GM21528 (cell line): ENCODE data around the gene PIM2.

Source experiments
- ATAC-seq: cut with Tn5 transposase; IDR thresholded peaks from one replicate; pipeline ENCODE4 v1.9.1; 2021; ENCODE audit warnings: mild to moderate bottlenecking, moderate library complexity; ENCODE audit not compliant: unreplicated experiment, low FRiP score

PIM2 gene

DNA sequence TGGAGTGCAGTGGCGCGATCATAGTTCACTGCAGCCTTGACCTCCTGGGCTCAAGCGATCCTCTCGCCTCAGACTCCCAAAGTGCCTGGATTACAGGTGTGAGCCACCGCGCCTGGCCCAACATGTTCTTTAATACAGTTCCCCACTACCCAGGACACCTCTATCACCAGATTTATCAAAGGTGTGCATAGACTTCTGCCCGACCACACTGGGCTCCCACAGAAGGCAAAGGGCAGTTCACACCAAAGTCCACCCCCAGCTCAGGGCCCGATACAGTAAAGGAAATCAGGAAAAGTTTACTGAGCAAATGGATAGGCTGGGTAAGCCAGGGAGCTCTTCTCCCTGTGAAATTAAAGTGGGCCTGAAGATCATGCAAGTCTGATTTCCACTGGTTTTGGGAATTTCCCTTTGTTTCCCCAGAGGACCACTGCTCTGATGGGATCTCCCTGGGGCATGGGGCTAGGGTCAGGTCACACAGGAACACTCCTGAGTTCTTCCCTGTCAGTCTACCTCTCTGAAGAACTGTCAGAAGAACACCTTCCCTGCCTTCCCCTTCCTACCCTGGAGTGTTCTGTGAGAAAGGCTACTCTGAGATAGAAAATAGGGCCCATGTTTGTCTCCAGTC, 17.7 kb upstream of the PIM2 start:
- peak; percentile 7 for ATAC-seq

DNA sequence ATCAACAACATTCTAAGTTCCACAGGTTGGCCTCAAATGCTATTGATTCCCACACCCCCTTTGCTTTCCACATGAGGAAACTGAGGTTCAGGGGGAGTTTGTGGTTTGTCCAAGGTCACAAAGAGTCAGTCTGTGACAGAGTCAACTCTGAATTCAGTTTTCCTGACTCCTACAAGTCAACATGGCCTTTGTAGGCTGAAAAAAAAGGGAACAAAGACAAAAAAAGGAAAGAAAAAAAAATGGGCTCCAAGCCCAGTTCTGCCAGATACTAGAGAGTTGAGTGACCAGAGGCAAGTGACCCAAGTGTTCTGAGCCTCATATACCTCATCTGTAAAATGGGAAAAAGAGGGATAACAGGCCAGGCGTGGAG, 16.5 kb upstream of the PIM2 start:
- no peak for ATAC-seq

DNA sequence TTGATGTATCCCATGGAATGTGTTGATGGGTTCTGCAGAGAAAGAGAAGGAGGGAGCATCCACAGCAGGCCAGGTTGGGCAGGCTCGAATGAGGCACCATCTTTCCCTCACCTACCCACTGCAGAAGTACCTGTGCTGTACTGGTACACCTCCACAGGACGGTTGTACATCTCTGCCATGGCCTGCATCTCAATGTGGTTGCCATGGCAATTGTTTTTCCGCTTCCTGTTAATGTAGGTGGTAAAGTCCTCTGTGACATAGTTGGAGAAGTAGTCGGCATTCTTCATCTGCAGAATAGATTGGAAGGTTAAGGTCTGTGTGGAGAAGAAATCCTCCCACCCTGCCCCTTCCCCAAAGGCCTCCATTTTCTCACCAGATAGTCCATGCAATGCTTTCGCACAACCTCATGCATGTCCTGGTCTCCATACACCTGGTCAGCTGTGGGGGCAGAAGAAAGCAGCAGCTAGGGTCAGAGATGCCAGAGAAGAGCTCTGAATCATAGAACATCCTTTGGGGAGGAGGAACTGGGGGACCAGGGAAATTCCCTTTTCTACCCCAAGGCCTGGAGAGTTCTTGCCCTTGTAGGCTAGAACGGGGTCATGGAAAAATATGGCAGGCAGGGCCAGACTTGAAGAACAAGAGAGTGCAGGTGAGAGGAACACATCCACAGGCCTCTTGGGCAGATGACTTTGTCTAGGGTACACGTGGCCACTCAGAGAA, 15.9 kb upstream of the PIM2 start:
- no peak for ATAC-seq

DNA sequence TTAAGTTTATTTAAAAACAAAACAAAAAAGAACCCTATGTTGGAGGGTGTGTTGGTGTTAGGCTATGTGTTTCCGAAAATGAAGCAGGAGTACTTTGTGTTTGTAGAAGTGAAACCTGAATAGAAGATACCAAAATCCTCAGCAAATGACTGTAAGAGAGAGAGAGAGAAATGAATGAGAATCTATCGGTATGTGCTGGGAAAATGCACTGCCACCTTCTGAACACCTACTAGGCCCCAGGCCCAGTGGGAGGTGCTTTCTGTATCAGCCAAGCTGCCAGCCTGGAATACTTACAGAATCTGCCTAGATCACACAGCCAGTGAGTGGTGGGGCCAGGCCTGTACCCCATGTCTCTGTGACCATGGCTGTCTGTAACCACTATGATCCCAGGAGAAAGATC, 14.9 kb upstream of the PIM2 start:
- no peak for ATAC-seq

DNA sequence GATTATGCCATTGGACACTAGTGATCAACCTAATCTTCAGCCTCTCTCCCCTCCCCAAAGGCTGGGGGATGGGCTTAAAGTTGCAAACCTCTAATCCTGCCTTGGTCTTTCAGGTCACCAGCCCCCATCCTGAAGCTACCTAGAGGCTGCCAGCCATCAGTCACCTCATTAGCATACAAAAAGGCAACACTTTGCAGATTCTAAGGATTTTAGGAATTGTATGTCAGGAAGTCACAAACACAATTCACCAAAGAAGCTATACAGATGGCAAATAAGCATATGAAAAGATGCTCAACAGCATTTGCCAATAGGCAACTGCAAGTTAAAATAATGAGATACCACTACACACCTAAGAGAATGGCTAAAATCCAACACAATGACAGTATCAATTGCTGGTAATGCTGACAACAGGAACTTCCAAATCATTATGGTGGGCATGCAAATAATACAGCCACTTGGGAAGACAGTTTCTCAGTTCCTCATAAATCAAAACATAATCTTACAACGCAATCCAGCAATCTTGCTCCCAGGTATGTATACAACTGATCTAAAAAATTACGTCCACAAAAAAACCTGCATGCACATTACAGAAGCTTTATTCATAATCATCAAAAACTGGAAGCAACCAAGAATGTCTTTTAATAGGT, 9.0 kb upstream of the PIM2 start:
- ATAC-seq, result no peak

DNA sequence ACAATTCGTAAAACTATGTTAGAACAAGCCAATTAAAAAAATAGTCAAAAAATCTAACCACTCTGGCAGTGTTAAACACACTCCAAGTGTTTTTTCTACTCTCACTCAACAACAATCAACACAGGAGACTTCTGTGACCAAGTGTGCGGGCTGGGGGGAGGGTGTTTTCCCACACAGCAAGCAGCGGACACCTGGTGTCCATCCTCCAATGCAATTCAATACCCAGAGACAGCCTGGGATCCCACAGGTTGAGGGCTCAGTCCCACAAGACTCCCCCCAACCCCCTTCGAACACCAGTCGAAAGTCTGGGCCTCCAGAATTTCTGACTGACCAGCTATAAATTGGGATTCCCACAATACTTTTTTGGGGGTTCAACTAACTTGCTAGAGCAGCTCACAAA, 8.3 kb upstream of the PIM2 start:
- ATAC-seq, result no peak

DNA sequence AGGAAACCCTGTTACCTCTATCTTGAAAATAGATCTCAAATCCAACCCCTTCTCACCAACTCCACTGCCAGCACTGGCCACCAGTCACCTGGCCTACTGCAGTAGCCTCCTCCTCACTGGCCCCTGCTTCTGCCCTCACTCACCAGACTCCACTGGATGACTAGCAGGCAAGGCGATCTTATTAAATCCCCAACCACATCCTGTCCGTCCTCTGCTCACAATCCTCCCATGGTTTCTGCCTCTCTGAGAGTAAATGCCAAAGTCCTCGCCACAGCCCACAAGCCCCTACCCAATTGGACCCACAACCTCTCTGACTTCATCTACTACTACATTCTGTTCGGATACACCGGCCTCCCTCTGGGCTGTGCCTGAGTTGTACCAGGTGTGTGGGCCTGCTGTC, 5.4 kb upstream of the PIM2 start:
- no peak for ATAC-seq

DNA sequence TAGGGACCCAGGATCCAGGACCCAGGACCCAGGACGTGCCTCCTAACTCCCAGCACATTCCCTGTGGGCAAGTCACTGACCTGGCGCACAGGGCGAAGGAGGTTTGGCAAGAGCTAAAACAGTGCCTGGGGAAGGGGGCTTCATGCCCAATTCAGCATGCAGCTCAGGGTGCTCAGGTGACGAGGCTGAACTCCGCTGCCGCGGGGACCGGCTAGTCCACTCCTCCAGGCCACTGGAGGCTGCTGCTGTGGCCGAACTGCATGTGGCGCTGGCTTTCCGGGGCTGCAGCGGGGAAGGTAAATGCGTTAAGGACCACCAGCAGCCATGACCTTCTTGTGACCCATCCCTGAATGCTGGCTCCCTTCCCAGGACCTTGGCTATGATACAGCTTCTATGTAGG, 4.9 kb upstream of the PIM2 start:
- ATAC-seq, result no peak

DNA sequence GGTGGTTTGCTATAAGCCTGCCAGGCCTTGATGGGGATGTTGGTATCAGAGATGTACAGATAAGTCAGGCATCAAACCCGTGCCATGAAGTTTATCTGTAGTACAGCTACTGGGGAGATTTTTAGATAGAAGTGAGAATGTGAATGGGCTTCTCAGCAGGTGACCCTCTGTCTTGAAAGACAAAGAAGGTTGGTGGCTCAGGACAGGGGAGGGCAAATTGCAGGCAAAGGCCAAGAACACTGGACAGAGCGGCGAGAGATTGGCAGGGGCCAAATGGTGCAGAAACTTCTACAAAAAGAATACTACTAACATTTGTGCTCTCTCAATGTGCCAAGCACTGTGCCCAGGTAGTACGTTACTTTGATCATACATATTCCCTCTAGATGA, 1.9 kb upstream of the PIM2 start:
- no peak for ATAC-seq

DNA sequence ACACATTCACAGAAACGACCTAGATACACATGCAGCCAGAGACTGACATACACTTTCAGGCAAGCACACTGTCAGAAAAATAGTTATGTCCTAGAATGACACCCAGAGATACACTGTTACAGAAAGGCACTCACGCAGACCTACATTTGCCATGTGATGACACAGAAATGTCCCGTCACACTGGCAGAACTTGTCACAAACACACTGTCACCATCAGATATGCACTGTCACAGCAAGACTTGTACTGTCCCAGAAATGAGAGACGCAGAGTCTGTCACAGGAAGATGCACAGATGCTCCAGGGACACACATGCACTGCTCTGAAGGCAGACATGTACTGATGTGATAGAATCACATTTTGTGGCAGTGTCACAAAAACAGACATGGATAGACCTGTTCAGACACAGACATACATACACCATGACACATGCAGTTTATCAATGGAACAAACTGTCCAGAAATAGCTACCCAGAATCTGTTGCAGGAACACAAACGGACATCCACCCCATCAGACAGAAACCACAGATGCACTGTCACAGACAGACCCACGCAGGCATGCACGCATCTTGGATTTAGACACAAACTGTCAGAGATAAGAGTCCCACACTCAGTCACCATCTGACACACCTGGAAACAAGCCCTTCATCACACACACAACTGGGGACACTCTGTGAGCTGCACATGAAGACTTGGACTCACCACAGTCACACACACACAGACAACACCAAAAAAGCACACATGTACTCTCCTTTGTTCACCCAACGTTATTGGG, 1.3 kb upstream of the PIM2 start:
- no peak for ATAC-seq

DNA sequence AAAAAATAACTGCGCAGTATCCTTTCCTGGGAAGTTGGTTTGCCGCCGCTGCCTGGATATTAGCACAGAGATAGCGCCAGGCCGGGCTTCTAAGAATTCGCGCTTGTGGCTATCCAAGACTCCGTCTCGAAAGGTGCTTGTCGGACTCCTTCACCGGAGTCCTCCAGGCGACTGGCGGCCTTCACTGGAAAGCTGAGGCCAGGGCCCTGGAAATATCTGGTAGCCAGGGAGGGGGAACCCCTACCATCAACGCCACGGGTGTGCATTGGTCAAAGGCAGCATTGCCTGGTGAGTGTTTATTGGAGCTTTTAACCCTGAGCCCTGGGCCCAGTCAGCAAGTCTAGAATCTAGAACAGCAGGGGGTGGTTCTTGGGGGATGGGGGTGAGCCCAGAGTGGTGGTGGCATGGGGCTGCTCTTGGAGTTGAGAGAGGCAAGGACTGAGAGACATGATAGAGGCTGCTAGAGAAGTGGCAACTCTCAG, 577 bp upstream of the PIM2 start:
- no peak for ATAC-seq

DNA sequence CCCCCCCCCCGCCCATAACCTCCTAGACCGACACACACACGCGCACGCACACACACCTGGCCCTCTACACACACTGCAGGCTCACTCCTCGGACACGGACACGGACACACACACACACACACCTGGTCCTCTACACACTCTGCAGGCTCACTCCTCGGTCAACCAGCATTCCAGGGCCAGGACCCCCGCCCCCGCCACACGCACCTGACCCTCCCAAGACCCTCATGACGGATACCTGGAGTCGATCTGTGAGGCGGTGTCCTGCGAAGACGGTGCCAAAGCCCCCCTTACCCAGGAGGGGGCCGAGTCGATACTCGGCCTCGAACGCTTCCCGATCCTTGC, 552 bp downstream of the PIM2 start:
- no peak for ATAC-seq

DNA sequence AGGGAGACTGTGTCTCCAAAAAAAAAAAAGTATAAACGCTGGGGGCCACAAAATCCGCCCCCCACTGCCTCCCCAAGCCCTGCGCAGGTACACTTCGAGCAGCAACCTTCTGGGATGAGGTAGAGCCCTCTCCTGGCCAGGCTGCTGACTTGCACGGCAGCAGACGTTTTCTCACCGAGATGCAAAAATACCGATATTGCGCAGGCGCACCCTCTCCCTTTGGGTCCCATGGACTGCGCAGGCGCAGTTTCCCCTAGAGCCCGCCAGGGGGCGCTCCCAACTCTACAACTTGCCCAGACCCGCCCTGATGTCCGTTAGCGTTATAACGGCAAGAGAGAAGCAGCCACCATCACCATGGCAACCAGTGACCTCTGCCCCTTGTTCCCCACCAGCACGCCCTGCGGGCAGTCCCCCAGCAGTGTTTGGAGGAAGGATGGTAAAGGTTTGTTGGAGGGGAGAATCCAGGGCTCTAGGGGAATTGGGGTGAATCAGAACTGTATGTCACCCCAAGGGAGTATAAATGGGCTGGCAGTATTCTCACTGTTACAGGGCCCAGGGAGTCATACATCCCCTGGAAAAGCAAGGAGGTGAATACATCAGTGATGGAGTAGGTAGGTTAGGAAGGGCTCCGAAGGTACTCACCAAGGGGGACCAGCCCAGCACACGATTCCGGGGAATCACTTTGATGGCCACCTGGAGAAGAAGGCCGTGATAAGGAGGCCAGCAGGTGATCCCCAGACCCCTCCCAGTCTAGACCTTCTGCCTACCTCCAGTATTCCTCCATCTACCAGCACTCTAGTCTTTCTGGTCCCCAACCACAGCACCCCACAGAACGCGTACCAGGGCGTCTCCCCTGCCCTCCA, 1.5 kb downstream of the PIM2 start:
- ATAC-seq, result peak; percentile 34

DNA sequence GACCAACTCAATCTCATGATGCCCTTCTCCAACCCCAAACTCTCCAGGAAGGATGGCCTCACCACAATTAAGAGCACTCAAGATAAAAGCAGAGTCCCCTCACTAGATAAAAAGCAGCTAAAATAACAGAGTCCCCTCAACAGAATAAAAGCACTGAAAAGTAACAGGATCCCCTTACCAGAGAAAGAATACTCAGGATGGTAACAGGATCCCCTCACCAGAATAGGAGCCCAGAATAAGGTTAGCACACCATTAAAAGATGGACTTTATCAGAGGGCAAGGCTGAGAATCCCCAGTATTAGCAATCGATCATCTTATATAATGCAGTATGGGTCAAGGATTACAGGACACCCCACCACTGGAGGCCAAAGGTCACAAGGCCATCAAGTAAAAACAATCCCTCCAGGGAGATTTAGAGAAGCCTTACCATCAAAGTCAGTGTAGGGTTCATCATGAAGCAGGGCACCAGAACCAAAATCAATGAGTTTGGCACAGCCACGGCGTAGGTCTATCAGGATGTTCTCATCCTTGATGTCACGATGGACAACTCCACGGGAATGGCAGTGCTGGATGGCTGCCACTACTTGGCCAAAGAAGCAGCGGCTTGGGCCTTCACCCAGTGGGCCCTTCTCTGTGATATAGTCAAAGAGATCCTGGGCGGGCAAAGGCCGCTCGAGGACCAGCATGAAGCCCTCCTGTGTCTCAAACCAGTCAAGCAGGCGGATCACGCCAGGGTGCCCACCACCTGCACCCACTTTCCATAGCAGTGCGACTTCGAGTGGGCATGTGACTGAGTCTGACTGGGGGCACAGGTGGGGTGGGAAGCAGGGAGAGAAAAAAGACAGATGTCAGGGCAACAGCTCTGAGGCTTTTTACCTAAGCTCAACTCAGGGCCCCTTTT, 4.0 kb downstream of the PIM2 start:
- no peak for ATAC-seq

DNA sequence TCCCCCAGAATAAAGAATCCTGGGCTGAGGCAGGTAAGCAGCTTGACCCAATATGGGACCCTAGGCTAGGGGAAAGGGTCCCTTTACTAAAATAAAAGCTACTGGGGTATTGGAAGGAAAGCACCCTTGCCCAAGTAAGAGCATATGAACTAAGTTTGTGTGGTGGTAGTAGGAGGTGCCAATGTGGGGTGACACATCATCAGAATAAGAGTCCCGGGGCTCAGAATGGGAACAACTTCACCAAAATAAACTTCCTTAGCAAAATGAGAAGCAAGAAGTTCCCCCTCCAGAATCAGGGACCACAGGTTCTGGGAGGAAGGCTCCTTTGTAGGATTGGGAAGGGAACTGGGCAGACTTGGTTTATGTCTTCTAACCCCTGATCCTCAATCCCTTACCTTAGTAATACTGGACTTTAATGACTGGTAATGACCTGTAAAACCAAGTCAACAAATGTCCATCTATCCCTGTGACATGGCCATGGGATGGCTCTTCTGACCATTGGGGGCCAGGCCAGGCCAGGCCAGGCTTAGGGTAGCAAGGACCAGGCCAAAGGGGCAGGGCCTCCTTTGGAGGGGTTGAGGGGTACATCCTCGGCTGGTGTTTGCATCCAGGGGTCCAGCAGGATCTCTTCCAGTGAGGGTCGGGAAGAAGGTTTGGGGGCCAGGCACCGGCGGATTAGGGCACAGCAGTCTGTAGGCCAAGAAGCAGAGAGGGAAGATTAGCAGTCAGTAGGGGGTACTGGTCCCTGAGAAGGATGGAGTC, 5.0 kb downstream of the PIM2 start:
- no peak for ATAC-seq

DNA sequence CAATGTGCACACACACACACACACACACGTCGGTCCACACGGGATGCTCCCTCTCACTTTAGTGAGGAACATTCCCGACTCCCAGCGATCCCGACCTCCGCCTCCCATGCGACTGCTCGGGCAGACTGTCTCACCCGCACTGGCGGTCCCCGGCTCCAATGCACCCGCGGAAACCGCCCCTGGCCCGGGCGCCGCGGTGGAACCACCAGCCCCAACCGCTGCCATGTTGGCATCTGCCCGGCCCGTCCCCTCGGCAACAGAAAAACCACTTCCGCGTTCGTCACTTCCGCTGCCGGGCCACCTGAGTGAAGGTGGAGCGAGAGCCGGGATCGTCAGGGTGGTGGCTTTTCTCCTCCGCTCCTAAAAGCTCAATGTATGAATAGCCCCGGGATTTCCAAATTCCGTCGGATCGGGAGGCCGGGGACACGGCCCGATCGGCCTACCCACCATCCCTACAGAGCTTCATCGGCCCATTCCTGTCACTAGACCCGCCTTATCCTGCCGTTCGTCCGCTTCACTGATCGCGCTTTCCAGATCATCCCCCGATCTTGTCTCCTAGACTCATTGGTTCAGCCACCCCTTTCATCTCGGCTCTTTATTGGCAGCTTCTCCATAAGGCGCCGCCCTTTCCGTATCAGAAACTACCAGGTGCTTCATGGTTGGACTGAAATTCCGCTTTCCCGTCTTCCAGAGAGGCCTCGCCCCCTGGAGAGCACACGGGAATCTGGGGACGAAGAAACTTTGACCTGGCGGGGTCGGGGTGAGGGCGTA, 7.2 kb downstream of the PIM2 start, which contains the start of gene SLC35A2:
SLC35A2 (minus strand) TSS at position 235 of the 771 bp plus-strand sequence; CDS start at position 225, 10 bp downstream.
- ATAC-seq, result peak; percentile 68

DNA sequence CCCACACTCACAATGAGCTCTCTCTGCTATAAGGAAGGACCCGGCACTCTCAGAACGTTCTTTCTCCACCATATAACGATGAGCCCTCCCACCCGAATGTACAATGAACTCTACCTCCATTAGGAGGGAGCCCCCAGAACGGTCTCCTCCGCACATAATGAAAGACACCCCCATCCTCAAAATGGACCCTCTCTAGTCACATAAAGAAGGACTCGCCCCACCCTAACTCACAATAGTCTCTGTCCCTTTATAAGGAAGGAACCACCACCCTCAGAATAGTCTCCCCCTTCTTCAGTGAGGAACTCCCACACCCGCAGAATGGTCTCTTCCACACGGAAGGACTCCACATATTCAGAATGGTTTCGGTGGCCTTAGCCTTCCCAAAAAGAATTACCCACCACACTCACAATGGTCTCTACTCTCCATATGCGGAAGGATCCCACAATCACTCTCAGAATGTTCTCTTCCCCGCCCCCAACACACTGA, 7.9 kb downstream of the PIM2 start:
- no peak for ATAC-seq
